ENCODE data around the gene NAMPT.
"Not testable (repeated sequence)": the region's sequence is repeated elsewhere in the genome, so short reads cannot be mapped to it uniquely, and the experiment has no call there.

The NAMPT gene

GRCh38 chr7:106316947-106317346 lies 32.2 kb upstream of the NAMPT start:
- Histone ChIP-seq H3K36me3 (ENCODE audit: control insufficient read depth, insufficient read depth, low read length) (no peaks in the 10 kb centered on the region), H3K4me1 (ENCODE audit: control insufficient read depth, insufficient read depth, low read length) (no peaks in the 10 kb centered on the region), H3K4me3 (ENCODE audit: low read length) (no peak overlapping the region), H3K27me3 (ENCODE audit: control insufficient read depth, insufficient read depth, low read length) (no peaks in the 10 kb centered on the region), H3K27ac (ENCODE audit: low read depth, low read length) (no peak overlapping the region), H3K9ac (ENCODE audit: low read length) (no peak overlapping the region)

- Histone ChIP-seq H3K36me3 (ENCODE audit: control insufficient read depth, insufficient read depth, low read length) (no peaks in the 10 kb centered on the region), H3K4me3 (ENCODE audit: low read length) (no peak overlapping the region), H3K4me1 (ENCODE audit: control insufficient read depth, insufficient read depth, low read length) (no peaks in the 10 kb centered on the region), H3K9ac (ENCODE audit: low read length) (no peak overlapping the region), H3K27ac (ENCODE audit: low read depth, low read length) (no peak overlapping the region), H3K27me3 (ENCODE audit: control insufficient read depth, insufficient read depth, low read length) (no peaks in the 10 kb centered on the region)
These were observed 30.1 kb upstream of the NAMPT start for GRCh38 chr7:106314875-106315274.

GRCh38 chr7:106313966-106314365 lies 29.2 kb upstream of the NAMPT start:
- Histone ChIP-seq H3K9ac (ENCODE audit: low read length) (no peak overlapping the region), H3K36me3 (ENCODE audit: control insufficient read depth, insufficient read depth, low read length) (no peaks in the 10 kb centered on the region), H3K27ac (ENCODE audit: low read depth, low read length) (no peak overlapping the region), H3K4me3 (ENCODE audit: low read length) (no peak overlapping the region), H3K4me1 (ENCODE audit: control insufficient read depth, insufficient read depth, low read length) (no peaks in the 10 kb centered on the region), H3K27me3 (ENCODE audit: control insufficient read depth, insufficient read depth, low read length) (no peaks in the 10 kb centered on the region)

DNA sequence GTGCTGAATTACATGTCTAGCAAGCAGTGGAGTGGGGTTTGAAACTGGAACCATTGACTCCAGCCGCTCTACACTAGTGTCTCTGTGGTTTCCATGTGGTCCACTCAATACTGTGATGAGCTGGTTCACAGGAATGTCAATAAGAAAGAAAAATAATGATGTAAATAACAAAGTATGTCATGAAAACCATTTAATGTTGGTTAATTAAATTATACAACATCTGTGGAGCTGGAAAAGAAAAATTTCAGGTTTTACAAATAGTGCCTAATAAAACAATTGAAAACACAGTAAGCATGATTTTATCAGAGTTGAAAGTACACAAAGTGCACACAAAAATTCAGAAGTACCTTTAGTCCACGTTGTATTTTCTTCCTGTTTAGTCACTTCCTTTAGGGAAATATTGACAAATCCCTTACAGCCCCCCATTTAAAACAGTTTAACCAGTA lies 28.7 kb upstream of the NAMPT start:
- no peak overlapping the region for H3K4me3 ChIP-seq (ENCODE audit: low read length)
- H3K27ac ChIP-seq (ENCODE audit: low read depth, low read length): no peak overlapping the region
- H3K4me1 ChIP-seq (ENCODE audit: control insufficient read depth, insufficient read depth, low read length): no peaks in the 10 kb centered on the region
- H3K9ac ChIP-seq (ENCODE audit: low read length): no peak overlapping the region
- H3K27me3 ChIP-seq (ENCODE audit: control insufficient read depth, insufficient read depth, low read length): no peaks in the 10 kb centered on the region
- H3K36me3 ChIP-seq (ENCODE audit: control insufficient read depth, insufficient read depth, low read length): no peaks in the 10 kb centered on the region

- Histone ChIP-seq H3K4me3 (ENCODE audit: low read length) (no peak overlapping the region), H3K4me1 (ENCODE audit: control insufficient read depth, insufficient read depth, low read length) (no peaks in the 10 kb centered on the region), H3K9ac (ENCODE audit: low read length) (no peak overlapping the region), H3K27me3 (ENCODE audit: control insufficient read depth, insufficient read depth, low read length) (no peaks in the 10 kb centered on the region), H3K36me3 (ENCODE audit: control insufficient read depth, insufficient read depth, low read length) (no peaks in the 10 kb centered on the region), H3K27ac (ENCODE audit: low read depth, low read length) (no peak overlapping the region)
These were observed 28.1 kb upstream of the NAMPT start for GRCh38 chr7:106312906-106313305.

- Histone ChIP-seq H3K36me3 (ENCODE audit: control insufficient read depth, insufficient read depth, low read length) (no peaks in the 10 kb centered on the region), H3K4me3 (ENCODE audit: low read length) (no peak overlapping the region), H3K27me3 (ENCODE audit: control insufficient read depth, insufficient read depth, low read length) (no peaks in the 10 kb centered on the region), H3K27ac (ENCODE audit: low read depth, low read length) (no peak overlapping the region), H3K4me1 (ENCODE audit: control insufficient read depth, insufficient read depth, low read length) (no peaks in the 10 kb centered on the region), H3K9ac (ENCODE audit: low read length) (no peak overlapping the region)
These were observed 27.5 kb upstream of the NAMPT start for GRCh38 chr7:106312099-106312871.

DNA sequence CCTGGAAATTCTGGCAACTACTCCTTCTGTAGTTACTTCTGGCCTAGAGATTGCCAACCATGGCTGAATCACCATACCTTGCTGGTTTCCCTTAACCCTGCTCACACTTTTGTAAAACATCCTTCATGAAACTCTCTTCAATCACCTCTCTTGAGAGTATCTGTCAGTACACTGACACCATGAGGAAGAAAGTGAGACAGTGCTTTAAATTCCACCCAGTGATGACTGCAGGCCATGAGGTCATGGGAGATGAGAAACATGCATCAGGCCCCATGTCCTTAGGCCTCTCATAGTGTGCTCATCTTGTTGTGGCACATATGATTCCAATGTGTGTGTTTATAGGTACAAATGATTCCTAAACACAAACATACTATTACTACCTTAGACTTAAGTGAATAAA lies 24.6 kb upstream of the NAMPT start:
- Histone ChIP-seq H3K27ac (ENCODE audit: low read depth, low read length) (no peak overlapping the region), H3K4me3 (ENCODE audit: low read length) (no peak overlapping the region), H3K4me1 (ENCODE audit: control insufficient read depth, insufficient read depth, low read length) (no peaks in the 10 kb centered on the region), H3K36me3 (ENCODE audit: control insufficient read depth, insufficient read depth, low read length) (no peaks in the 10 kb centered on the region), H3K27me3 (ENCODE audit: control insufficient read depth, insufficient read depth, low read length) (no peaks in the 10 kb centered on the region), H3K9ac (ENCODE audit: low read length) (no peak overlapping the region)

DNA sequence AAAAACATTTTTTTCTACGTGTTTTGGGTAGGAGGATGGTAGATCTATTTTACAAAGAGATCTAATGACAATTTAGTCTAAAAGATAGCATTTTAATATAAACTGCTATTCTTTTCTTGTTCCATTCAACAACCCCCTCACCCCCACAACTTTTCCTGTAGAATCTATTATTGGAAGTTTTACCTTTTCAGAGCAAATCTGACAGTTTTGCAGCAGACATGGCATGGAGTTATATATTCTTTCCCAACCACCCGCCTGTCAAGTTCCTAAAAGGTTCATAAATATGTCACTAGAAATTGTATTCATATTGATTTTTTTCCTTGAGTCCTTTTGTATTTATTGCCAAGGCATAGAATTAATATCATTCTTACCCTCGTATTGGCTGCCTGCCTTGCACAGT lies 21.5 kb upstream of the NAMPT start:
- Histone ChIP-seq H3K36me3 (ENCODE audit: control insufficient read depth, insufficient read depth, low read length) (no peaks in the 10 kb centered on the region), H3K4me1 (ENCODE audit: control insufficient read depth, insufficient read depth, low read length) (no peaks in the 10 kb centered on the region), H3K4me3 (ENCODE audit: low read length) (no peak overlapping the region), H3K27ac (ENCODE audit: low read depth, low read length) (no peak overlapping the region), H3K9ac (ENCODE audit: low read length) (no peak overlapping the region), H3K27me3 (ENCODE audit: control insufficient read depth, insufficient read depth, low read length) (no peaks in the 10 kb centered on the region)

GRCh38 chr7:106305732-106306131 lies 20.9 kb upstream of the NAMPT start:
- no peak overlapping the region for H3K4me3 ChIP-seq (ENCODE audit: low read length)
- no peak overlapping the region for H3K27ac ChIP-seq (ENCODE audit: low read depth, low read length)
- no peaks in the 10 kb centered on the region for H3K27me3 ChIP-seq (ENCODE audit: control insufficient read depth, insufficient read depth, low read length)
- H3K9ac ChIP-seq (ENCODE audit: low read length): no peak overlapping the region
- H3K36me3 ChIP-seq (ENCODE audit: control insufficient read depth, insufficient read depth, low read length): no peaks in the 10 kb centered on the region
- H3K4me1 ChIP-seq (ENCODE audit: control insufficient read depth, insufficient read depth, low read length): no peaks in the 10 kb centered on the region

DNA sequence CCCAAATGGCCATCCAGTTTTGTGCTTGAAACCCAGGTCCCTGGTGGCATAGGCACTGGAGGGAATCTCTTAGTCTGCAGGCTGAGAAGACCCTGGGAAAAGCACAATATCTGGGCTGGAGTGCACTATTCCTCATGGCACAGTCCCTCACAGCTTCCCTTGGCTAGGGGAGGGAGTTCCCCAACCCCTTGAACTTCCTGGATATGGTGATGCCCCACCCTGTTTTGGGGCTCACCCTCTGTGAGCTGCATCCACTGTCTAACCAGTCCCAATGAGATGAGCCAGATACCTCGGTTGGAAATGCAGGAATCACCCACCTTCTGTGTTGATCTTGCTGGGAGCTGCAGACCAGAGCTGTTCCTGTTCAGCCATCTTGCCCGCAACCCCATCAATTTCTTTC lies 19.8 kb upstream of the NAMPT start:
- no peak overlapping the region for H3K27ac ChIP-seq (ENCODE audit: low read depth, low read length)
- H3K27me3 ChIP-seq (ENCODE audit: control insufficient read depth, insufficient read depth, low read length): no peaks in the 10 kb centered on the region
- no peaks in the 10 kb centered on the region for H3K36me3 ChIP-seq (ENCODE audit: control insufficient read depth, insufficient read depth, low read length)
- H3K4me1 ChIP-seq (ENCODE audit: control insufficient read depth, insufficient read depth, low read length): no peaks in the 10 kb centered on the region
- H3K4me3 ChIP-seq (ENCODE audit: low read length): no peak overlapping the region
- no peak overlapping the region for H3K9ac ChIP-seq (ENCODE audit: low read length)

- H3K27ac ChIP-seq (ENCODE audit: low read depth, low read length); H3K4me1 ChIP-seq (ENCODE audit: control insufficient read depth, insufficient read depth, low read length); H3K27me3 ChIP-seq (ENCODE audit: control insufficient read depth, insufficient read depth, low read length); H3K36me3 ChIP-seq (ENCODE audit: control insufficient read depth, insufficient read depth, low read length); H3K9ac ChIP-seq (ENCODE audit: low read length); H3K4me3 ChIP-seq (ENCODE audit: low read length): not testable (repeated sequence)
These were observed 13.8 kb upstream of the NAMPT start for GRCh38 chr7:106298631-106299030.

GRCh38 chr7:106298155-106298554 lies 13.4 kb upstream of the NAMPT start:
- not testable (repeated sequence) for H3K9ac ChIP-seq (ENCODE audit: low read length); H3K36me3 ChIP-seq (ENCODE audit: control insufficient read depth, insufficient read depth, low read length); H3K27ac ChIP-seq (ENCODE audit: low read depth, low read length); H3K4me3 ChIP-seq (ENCODE audit: low read length); H3K4me1 ChIP-seq (ENCODE audit: control insufficient read depth, insufficient read depth, low read length); H3K27me3 ChIP-seq (ENCODE audit: control insufficient read depth, insufficient read depth, low read length)

- no peaks in the 10 kb centered on the region for H3K36me3 ChIP-seq (ENCODE audit: control insufficient read depth, insufficient read depth, low read length)
- no peak overlapping the region for H3K9ac ChIP-seq (ENCODE audit: low read length)
- no peaks in the 10 kb centered on the region for H3K4me1 ChIP-seq (ENCODE audit: control insufficient read depth, insufficient read depth, low read length)
- H3K27ac ChIP-seq (ENCODE audit: low read depth, low read length): no peak overlapping the region
- no peaks in the 10 kb centered on the region for H3K27me3 ChIP-seq (ENCODE audit: control insufficient read depth, insufficient read depth, low read length)
- H3K4me3 ChIP-seq (ENCODE audit: low read length): no peak overlapping the region
These were observed 9.6 kb upstream of the NAMPT start for GRCh38 chr7:106294334-106294733.
